GM20431 (cell line): ENCODE measurements around the gene CCSER2.
"Not testable (repeated sequence)": the region's sequence is repeated elsewhere in the genome, so short reads cannot be mapped to it uniquely, and the experiment has no call there.

ENCODE experiments used
- in situ Hi-C: fragments of 300-500 bp; cut with MseI, MboI; formaldehyde crosslinking; loops from one replicate; pipeline ENCODE4 v1.15.0; 2020; ENCODE audit warnings: low sequenced_read_pairs; ENCODE audit not compliant: unreplicated experiment

Gene CCSER2

DNA sequence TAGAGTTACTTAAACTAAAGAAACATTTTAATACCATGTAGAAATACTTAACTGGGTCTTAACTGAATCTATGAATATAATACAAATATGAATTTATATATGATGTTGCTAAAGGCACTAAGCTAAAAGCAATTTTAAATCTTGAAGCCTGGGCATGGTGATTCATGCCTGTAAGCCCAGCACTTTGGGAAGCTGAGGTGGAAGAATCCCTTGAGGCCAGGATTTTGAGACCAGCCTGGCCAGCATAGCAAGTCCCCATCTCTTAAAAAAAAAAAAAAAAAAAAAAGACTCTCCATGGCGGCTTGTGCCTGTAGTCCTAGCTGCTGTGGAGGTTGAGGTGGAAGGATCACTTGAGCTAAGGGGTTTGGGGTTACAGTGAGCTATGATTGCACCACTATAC is 95.3 kb downstream of the CCSER2 start:
- in situ Hi-C loops, result no loop called here

DNA sequence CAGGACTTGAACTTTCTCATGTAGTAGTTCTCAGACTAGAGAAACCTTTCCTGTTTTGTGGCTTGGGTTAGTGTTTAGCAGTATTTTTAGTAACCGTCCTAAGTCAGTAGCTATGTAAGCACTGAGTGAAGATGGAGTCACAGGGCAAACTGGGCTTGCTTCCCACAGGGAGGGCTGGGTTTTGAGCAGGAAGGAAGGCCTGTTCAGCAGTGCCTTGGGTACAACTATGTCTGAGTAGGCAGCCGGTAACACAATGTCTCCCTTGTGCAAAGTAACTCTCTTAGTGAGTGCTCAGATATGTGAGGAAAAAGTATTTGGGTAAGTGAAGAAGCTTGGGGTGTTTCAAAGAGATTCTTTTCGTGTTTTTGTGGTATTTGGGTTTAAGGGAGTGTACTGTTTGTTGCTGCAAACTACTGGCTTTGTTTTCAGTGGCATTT is 96.4 kb downstream of the CCSER2 start:
- in situ Hi-C loops, result no loop called here

DNA sequence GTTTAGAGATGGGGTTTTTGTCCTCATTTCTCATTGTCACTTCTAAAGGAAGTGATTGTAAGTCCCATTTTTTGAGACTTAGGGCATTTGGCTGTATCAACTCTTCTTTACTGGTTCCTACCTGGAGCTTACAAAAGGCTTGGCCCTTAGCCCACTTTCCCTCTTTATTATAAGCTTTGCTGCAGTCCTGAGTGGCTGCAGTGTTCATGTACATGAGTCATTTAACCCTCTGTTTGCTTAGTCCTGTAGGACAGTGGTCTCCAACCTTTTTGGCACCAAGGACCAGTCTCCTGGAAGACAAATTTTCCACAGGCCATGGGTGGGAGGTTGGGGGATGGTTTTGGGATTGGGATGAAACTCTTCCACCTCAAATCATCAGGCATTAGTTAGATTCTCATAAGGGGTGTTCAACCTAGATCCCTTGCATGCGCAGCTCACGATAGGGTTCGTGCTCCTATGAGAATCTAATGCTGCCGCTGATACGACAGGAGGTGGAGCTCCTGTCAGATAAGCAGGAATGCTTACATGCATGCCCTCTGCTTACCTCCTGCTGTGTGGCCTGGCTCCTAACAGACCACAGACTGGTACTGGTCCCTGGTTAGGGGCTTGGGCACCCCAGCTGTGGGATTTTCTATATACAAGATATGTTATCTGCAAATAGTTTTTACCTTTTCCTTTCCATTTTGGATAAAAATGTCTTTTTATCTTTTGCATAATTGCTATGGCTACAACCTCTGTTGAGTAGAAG is 99.7 kb downstream of the CCSER2 start:
- in situ Hi-C loops, result no loop called here

DNA sequence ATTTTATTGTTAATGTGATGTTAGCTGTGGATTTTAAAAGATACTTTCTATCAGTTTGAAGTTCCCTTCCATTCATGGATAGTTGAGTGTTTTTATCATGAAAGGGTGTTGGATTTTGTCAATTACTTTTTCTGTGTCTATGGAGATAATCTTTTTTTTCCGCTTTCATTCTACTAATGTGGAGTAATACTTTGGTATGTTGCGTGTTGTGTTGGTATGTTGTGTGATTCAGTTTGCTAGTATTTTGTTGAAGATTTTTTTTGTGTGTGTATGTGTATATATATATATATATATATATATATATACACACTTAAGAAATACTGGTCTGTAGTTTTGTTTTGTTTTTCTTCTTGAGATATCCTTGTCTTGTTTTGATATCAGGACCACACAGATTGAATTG is 100.3 kb downstream of the CCSER2 start:
- in situ Hi-C loops, result no loop called here

DNA sequence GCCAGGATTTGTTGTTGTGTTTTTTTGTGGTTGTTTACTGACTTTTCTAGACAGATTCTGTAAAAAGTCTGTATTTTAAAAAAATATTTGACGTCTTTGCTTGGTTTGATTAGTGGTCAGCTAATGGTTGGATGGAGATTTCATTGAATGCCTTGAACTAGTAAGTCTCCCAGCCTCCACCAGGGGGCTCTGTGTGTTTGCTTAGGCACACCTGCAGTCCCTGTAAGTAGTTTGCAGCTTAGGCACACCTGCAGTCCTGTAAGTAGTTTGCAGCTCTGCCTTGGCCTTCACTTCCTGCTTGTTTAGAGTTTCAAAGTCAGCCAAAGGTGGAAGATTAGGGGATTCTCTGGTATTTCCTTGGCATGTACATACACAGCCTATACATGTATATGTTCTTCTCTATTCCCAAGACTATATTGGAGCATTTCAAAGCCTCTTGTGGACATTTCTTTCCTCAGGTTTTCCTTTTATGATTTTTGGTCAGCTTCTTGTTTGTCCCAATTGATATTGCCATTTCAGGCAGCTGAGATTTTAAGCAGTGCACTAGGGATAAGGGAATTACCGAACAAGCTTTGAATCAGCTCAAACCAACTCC is 101.6 kb downstream of the CCSER2 start:
- in situ Hi-C loops, result no loop called here

DNA sequence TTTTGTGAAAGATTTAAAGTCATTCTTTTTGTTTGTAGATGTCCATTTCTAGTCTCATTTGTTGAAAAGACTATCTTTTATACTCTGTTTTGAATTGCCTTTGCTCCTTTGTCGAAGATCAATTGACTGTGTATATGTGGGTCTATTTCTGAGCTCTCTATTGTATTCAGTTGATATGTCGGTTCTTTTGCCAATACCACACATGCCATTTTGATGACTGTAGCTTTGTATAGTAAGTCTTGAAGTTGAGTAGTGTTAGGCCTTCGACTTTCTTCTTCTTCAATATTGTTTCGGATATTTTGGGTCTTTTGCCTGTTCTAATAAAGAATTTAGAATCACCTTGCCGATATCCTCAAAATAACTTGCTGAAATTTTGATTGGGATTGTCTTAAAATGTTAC is 104.5 kb downstream of the CCSER2 start:
- in situ Hi-C loops, result no loop called here

DNA sequence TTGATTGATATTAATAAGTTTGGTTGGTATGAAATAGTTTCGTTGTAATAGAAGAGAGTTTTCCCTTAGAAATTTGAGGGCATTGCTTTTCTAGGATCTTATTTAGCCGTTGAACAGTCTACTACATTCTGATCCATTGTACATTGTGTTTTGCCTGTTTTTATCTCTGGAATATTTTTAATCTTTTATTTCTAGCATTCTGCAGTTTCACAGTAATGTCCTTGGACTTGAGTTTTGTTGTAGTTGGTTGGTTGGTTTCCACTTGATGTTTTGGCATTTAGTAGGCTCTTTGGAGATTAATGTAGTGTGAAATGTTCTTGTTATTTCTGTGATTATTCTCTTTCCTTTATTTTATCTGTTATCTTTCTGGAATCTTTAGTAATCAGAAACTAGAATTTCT is 112.4 kb downstream of the CCSER2 start:
- in situ Hi-C loops, result no loop called here

DNA sequence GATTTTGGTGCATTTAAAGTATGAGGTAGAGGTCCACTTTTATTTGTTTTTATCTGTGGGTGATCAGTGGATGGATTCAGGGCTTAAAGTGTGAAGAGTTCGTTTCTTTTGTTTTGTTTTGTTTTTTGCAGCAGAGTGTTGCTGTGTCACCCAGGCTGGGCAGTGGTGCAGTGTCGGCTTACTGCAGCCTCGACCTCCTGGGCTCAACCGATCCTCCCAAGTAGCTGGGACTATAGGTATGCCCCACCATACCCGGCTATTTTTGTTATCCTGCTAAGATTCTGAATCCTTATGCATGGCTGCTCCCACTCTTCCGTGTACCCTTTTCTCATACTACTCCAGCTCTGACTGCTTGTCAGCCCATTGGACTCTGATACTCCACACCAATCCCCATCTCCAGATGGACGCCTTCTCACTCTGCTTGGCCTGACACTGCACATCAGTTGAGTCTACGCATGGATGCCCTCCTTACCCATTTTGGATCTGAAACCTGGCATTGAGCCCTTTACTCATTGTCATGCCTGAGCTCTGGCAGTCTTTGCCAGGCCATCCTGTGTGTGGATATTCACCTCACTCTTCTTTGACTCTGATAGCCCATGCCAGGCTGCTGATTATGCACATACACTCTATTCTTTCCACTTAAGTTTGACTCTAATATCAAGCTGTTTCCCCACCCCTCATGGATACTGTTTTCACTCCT is 119.5 kb downstream of the CCSER2 start:
- in situ Hi-C loops, result no loop called here

DNA sequence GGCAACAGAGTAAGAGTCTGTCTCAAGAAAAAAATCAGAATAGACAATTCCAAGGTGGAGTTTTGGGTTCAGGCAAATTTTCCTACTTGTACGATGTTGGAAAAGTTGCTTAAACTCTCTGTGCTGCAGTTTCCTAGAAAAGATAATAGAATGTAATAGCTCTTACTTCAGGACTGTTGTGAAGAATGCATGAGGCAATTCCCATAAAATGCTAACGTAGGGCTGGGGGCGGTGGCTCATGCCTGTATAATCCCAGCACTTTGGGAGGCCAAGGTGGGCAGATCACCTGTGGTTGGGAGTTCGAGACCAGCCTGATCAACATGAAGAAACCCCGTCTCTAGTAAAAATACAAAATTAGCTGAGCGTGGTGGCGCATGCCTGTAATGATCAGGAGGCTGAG is 121.0 kb downstream of the CCSER2 start:
- in situ Hi-C loops, result not testable (repeated sequence)

DNA sequence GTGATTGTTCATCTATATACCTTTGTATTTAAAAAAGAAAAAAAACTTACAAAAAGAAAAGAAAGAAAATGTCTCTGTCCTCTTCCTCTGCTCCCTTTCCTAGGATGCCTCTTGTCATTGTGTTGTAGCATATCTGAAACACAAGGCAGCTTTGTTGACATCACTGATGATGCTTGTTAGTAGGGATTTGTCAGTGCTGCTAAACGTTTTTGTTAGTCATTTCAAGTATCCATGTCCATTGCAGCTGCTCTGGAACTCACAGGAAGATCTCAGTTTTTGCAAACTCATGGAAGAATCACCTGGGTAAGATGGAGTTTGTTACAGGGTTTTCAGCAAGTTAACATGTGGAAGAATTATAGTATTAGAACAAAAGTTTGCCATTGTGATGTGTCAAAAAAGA is 123.6 kb downstream of the CCSER2 start:
- in situ Hi-C loops, result no loop called here

DNA sequence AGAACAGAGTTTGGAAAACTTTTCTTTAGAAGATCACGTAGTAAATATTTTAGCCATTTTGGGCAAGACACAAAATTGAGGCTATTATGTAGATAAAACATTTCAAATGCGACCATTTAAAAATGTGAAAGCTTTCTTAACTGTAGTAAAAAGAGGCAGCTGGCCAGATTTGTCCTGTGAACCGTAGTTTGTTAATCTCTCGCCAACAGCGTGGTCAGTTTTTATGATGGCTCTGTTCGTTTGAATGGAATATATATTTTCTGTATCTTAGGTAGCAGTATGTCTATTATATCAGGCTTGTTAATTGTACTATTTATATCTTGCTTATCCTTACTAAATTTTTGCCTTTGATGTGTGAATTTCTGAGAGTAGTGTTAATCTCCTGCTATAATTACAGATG is 124.9 kb downstream of the CCSER2 start:
- in situ Hi-C loops, result no loop called here

DNA sequence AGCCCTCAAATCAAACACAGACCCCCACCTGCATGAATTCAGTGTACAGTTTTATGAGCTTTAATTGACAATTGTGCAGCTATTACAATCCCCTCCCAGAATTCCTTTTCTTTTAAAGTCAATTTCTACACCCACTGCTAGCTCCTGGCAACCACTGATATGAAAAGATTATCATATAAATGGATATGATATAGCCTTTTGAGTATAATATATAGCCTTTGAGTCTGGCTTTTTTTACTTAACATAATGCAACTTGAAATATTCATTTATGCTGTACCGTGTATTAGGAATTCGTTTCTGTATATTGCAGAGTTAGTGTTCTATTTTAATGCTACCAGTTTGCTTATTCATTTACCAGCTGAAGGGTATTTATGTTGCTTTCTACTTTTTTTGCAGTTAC is 127.7 kb downstream of the CCSER2 start:
- in situ Hi-C loops, result no loop called here

DNA sequence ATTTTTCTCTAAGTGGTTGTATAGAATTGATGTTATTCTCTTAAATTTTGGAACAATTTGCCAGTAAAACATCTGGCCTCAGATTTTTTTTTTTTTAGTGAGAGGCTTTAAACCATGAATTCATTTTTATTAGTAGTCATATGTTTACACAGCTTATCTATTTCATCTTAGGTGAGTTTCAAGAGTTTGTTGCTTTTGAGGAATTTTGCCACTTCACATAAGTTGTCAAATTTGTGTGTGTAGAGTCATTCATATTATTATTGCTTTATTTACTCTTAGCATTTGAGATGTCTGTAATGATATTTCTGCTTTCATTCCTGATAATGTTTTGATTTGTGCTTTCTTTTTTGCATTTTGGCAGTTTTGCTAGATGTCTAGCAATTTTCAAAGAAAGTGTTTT is 132.1 kb downstream of the CCSER2 start:
- in situ Hi-C loops, result no loop called here

DNA sequence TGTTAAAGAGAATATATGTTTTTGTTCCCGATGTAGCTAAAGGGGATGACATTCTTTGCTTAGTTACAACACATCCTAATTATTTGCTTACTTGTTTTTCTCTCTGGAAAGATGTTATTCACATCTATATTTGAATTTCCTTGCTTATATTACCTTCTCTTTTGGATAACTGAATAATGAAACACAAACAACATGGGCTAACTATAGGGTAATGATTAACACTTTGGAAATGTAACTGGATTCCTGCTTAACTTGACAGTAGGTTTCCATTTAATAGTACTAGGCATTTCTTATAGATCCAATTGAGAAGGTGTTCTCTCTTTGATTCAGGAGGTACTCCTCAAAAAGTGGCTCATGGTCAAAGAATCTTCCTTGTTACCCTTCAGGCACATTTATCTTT is 141.1 kb downstream of the CCSER2 start:
- in situ Hi-C loops, result no loop called here

DNA sequence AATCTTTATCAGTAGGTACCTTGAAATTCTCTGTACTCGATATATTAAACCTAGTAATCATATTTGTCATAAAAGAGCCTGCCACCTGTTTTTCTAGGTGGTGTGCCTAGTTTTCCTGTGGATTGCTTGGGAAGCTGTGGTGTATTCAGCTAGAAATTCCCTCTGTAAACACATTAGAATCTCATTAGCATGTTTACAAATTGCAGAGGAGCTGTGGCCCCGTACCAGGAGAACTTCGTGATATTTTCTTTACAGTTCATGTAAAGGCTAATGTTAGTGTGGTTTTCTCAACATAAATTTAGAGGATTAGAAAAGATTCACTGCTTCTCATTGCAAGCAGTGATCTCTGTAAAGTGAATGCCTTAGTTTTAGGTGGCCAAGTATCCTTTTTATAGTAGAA is 144.7 kb downstream of the CCSER2 start:
- in situ Hi-C loops, result no loop called here

DNA sequence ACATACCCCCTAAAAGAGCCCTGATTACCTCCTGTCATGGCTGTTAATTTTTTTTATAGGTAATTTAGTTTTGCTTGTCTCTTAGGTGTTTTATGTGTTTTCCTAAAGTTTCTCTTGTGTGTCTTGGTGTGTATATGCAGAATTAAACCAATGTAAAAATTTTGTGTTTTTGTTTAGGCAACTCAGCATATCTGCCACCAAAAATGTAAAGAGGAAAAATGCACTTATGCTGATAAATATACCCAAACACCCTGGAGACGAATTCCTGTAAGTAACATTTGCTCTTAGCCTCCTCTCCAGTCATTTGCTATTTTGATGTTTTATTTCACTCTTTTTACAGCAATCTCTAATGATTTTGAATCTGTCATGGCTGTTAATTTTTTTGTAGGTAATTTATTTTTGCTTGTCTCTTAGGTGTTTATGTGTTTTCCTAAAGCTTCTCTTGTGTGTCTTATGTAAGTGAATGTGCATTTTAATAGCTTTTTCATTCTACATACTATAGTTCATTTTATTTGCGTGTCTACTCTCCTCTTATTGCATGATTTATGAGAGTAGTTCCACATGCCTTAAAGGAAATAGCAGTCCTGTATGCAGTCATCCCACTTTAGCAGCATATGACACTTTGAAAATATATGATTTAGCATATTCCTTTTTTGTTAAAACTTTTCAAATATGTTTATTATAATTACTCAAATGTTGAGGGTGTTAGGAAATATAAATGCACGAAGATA is 149.2 kb downstream of the CCSER2 start:
- in situ Hi-C loops, result no loop called here

DNA sequence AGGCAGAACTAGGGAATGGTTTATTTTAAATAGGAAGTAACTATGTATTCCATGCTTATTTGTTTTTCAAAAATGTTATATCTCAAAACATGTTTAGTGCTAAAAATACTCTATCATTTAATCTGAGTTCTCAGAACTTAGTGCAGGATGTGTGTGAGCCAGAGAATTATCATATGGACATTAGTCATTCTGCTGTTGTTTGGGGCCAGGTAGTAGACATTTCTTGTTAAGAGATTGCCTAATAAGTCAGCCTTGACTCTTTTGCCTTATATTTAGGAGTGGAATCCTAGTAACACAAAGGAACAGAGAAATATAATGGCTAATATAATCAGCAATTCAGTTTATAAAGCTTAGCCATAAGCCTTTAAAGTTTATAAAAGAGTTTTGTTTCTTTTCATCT is 149.8 kb downstream of the CCSER2 start:
- in situ Hi-C loops, result no loop called here

DNA sequence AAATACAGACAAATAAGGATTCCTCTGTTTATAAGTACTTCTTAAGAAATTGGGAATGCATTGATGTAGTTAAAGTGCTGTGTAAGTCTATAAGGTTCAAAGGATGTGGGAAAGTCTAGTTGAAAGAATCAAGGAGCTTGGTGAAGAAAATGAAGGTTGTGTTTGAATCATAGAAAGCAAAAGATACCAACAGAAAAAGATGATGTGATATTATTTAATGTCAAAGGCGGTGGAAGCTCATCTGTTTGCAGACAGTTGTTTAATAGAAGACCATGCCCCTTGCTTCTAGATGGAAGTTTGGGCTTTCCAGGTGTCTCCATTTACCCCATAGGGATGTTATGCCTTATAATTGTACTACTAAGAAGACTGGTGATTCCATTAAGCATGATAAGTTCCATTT is 150.3 kb downstream of the CCSER2 start:
- in situ Hi-C loops, result no loop called here

DNA sequence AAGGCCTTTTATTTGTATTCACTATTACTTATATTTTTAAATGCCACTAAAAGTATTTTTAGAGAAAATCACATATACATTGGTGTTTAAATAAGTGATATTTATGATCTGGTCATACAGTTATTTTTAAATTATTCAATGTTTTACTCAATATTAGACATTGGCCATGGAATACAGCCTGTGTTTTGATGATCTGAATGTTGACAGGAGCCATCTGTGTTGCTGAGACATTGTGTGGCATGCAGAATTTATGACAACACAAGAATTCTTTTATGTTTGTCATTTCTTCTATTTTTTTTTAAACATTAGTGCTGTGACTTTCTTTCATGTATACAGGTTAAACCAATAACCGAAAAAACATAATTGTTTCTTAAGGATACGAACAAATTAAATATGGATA is 156.2 kb downstream of the CCSER2 start:
- in situ Hi-C loops, result no loop called here

DNA sequence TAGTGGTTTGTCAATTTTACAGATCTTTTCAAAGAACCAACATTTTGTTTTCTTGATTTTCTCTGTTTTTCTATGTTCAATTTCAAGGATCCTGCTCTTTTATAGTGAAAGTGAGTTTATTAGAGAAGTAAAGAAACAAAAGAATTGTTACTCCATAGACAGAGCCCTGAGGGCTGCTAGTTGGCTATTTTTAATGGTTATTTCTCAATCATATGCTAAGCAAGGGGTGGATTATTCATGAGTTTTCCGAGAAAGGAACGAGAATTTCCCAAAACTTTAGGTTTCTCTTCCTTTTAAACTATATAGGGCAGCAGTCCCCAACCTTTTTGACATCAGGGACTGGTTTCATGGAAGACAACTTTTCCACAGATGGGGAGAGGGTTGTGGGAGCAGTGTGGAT is 165.0 kb downstream of the CCSER2 start:
- in situ Hi-C loops, result no loop called here
